Measurements from ENCODE around the gene CLEC2L. TPM values are rescaled to one million over a fixed set of nuclear protein-coding genes. Genes with fewer than 3 reads are reported as not detected.

Gene CLEC2L
- total RNA-seq, 3 donors from 2014 or later (not counting 1 experiment from before 2014, with no cell fraction given), result 0.71 TPM; not detected in 2

- Histone ChIP-seq H3K9me3 (ENCODE audit: control insufficient read depth, insufficient read depth, low read length) (no peaks in the 10 kb centered on the region), H3K27me3 (ENCODE audit: control insufficient read depth, insufficient read depth, low read length) (peaks cover 2% of the 10 kb centered on the region), H3K27ac (ENCODE audit: low read length) (no peak overlapping the region), H3K36me3 (ENCODE audit: control insufficient read depth, insufficient read depth, low read length) (no peaks in the 10 kb centered on the region), H3K4me3 (ENCODE audit: low read length) (no peak overlapping the region), H3K4me1 (ENCODE audit: control insufficient read depth, insufficient read depth, low read length) (no peaks in the 10 kb centered on the region)
- no peak overlapping the region for H3K27ac Mint-ChIP-seq
- ATAC-seq (no peak), DNase-seq (no peak)
- no peak for TF ChIP-seq CTCF (IDR thresholded peaks at IDR 0.05)
- H3K27me3 Mint-ChIP-seq (ENCODE audit: low read depth in 2 of 2), result no peaks in the 10 kb centered on the region
- intact Hi-C loops (cut with micrococcal nuclease), result no loop called here
- H3K36me3 Mint-ChIP-seq, result no peaks in the 10 kb centered on the region
- WGBS (ENCODE audit: insufficient coverage), result 90% methylated on average over 28 of the region's 28 CpGs
- H3K4me3 Mint-ChIP-seq, result no peak overlapping the region
- H3K4me1 Mint-ChIP-seq, result no peaks in the 10 kb centered on the region
- H3K9me3 Mint-ChIP-seq, result no peaks in the 10 kb centered on the region
Measured at GRCh38 chr7:139542308-139543151, 19.0 kb downstream of the CLEC2L start.

GRCh38 chr7:139543801-139544603, 20.5 kb downstream of the CLEC2L start:
- 79% methylated on average over 18 of the region's 18 CpGs for WGBS (ENCODE audit: insufficient coverage)
- Histone ChIP-seq H3K27ac (ENCODE audit: low read length) (no peak overlapping the region), H3K27me3 (ENCODE audit: control insufficient read depth, insufficient read depth, low read length) (peaks cover 2% of the 10 kb centered on the region), H3K9me3 (ENCODE audit: control insufficient read depth, insufficient read depth, low read length) (no peaks in the 10 kb centered on the region), H3K4me1 (ENCODE audit: control insufficient read depth, insufficient read depth, low read length) (no peaks in the 10 kb centered on the region), H3K4me3 (ENCODE audit: low read length) (no peak overlapping the region), H3K36me3 (ENCODE audit: control insufficient read depth, insufficient read depth, low read length) (no peaks in the 10 kb centered on the region)
- no peak for ATAC-seq
- H3K4me1 Mint-ChIP-seq, result no peaks in the 10 kb centered on the region
- no peak for DNase-seq
- TF ChIP-seq CTCF (IDR thresholded peaks at IDR 0.05), result no peak
- no peaks in the 10 kb centered on the region for H3K9me3 Mint-ChIP-seq
- H3K4me3 Mint-ChIP-seq, result no peak overlapping the region
- no peaks in the 10 kb centered on the region for H3K27me3 Mint-ChIP-seq (ENCODE audit: low read depth in 2 of 2)
- H3K36me3 Mint-ChIP-seq, result no peaks in the 10 kb centered on the region
- intact Hi-C loops (cut with micrococcal nuclease), result no loop called here
- H3K27ac Mint-ChIP-seq, result no peak overlapping the region

GRCh38 chr7:139544645-139545044, 21.2 kb downstream of the CLEC2L start:
- H3K36me3 Mint-ChIP-seq, result no peaks in the 10 kb centered on the region
- H3K27ac Mint-ChIP-seq, result no peak overlapping the region
- no peaks in the 10 kb centered on the region for H3K4me1 Mint-ChIP-seq
- H3K4me3 Mint-ChIP-seq, result no peak overlapping the region
- Histone ChIP-seq H3K36me3 (ENCODE audit: control insufficient read depth, insufficient read depth, low read length) (no peaks in the 10 kb centered on the region), H3K27me3 (ENCODE audit: control insufficient read depth, insufficient read depth, low read length) (peaks cover 2% of the 10 kb centered on the region), H3K4me1 (ENCODE audit: control insufficient read depth, insufficient read depth, low read length) (no peaks in the 10 kb centered on the region), H3K27ac (ENCODE audit: low read length) (no peak overlapping the region), H3K9me3 (ENCODE audit: control insufficient read depth, insufficient read depth, low read length) (no peaks in the 10 kb centered on the region), H3K4me3 (ENCODE audit: low read length) (no peak overlapping the region)
- TF ChIP-seq CTCF (IDR thresholded peaks at IDR 0.05), result no peak
- WGBS (ENCODE audit: insufficient coverage), result 92% methylated on average over 11 of the region's 11 CpGs
- ATAC-seq (no peak), DNase-seq (no peak)
- intact Hi-C loops (cut with micrococcal nuclease), result no loop called here
- H3K27me3 Mint-ChIP-seq (ENCODE audit: low read depth in 2 of 2), result no peaks in the 10 kb centered on the region
- no peaks in the 10 kb centered on the region for H3K9me3 Mint-ChIP-seq

All from natural killer cell (primary cell).